HCEC 1CT (cell line): ENCODE data around the gene HPGDS.
"Not testable (repeated sequence)": the region's sequence is repeated elsewhere in the genome, so short reads cannot be mapped to it uniquely, and the experiment has no call there.

Experiments
- DNase-seq: peaks from one replicate; pipeline ENCODE4 v3.0.0-alpha.2; 2017

HPGDS gene

DNA sequence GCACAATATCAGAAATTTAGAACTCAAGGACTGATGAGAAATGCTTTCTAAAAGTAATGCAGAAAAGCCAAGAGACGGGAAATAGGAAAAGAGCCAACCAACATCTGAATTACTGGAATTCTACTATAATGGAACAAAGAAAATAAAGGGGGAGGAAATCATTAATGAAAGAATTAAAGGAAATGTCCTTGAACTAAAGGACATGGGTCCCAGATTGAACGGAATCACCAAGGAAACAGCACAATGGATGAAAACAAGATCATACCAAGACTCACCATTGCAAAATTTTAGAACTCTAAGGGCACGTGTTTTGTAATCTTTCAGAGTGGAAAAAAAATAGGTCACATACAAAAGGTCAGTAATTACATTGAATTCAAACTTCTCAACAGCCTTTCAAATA lies 35.9 kb downstream of the HPGDS start:
- DNase-seq: no peak

DNA sequence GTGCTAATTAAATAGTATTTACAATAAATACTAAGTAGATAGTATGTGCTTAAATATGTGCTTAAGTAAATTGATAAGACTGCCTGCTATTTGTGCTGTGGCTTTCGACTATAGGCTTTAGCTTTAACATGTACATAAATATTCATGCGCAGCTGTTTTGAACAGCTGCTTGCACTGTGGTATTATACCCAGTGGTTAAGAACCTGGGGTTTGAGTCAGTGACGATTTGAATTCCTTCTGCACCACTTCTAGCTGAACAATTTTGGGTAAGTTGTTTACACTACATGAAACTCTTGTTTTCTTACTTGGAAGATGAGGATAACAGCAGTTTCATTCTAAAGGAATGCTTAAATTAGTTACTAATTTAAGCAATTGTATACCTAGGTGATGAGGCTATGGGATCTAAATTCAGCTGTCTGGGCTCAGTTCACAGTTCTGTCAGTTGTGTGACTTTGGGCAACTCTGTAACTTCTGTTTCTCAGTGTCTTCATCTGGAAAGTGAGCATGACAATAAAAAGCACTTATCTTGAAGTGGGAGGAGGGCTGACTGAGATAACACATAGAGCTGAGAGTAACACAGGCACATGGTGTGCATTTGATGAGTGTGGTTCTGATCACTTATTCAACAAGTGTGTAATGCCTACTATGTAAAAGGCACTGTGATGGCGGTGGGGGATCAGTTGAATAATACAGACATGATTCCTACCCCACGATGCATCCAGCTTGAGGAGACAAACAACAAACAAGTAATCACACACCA lies 37.0 kb downstream of the HPGDS start:
- DNase-seq: peak; percentile 4

- DNase-seq: peak; percentile 3
Observed at GRCh38 chr4:94304365-94304971, 38.2 kb downstream of the HPGDS start.

- no peak for DNase-seq
Observed at GRCh38 chr4:94302191-94302590, 40.4 kb downstream of the HPGDS start.

DNA sequence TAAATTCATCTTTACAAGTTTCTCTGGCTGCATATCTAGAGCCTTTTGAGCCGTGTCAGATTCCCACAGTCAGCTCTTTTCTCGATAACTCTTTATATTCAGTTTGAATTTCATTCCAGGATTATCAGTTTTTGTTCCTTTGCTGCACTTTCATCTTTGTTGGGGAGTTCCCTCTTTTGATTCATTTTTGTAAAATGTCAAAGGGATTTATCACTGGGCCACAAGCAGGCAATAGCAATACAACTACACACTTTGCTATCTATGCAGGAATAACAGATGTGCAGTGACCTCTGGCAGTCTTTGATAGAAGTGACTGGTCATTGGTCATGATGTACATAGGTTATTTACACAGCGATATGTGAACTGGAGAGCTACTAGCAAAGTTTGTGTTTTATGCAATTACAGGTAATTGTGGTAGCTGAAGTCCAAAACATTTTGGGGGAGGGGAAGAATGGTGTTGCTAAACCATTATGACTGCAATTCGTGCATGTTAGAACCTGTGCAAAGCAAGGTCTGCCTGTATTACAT lies 43.8 kb downstream of the HPGDS start:
- DNase-seq: no peak

- DNase-seq: not testable (repeated sequence)
Observed at GRCh38 chr4:94295473-94295872, 47.2 kb downstream of the HPGDS start.

DNA sequence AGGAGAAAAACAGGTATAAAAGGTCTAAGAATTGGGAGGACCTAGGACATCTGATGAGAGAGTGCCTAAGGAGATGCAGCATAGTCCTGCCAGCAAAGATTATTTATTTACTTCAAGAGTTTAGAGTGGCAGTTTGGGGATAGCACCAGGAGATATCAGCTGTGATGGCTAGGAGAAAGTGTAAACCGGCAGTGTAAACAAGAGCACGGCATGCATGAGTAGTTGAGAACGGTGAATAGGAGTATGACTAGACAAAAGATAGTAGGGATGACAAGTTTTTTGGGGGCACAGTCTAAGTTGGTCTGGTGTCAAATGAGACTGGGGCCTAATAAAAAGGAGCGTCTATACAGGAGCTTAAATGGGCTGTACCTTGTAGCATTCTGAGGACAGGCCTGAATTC lies 48.7 kb downstream of the HPGDS start:
- not testable (repeated sequence) for DNase-seq

- no peak for DNase-seq
Observed at GRCh38 chr4:94290245-94290644, 52.4 kb downstream of the HPGDS start.

DNA sequence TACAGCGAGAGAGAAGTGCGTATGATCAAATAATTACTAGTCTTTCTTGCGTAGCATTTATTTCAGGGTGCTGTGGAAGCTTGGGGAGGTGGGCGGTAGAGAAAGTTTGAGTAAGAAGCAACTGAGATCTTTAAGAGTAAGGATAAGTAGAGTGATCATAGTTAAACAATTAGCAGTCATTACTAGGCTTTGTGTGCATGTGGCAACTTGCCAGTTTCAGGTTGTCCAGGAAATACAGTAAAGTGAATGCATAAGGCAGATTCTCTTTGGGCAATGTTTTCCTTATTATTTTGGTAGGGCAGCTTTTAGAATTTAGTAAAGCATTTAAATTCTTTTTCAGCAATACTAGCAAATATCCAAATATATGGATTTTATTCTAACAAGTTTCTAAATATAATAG lies 57.0 kb downstream of the HPGDS start:
- no peak for DNase-seq

- DNase-seq: no peak
Observed at GRCh38 chr4:94284889-94285288, 57.7 kb downstream of the HPGDS start.

DNA sequence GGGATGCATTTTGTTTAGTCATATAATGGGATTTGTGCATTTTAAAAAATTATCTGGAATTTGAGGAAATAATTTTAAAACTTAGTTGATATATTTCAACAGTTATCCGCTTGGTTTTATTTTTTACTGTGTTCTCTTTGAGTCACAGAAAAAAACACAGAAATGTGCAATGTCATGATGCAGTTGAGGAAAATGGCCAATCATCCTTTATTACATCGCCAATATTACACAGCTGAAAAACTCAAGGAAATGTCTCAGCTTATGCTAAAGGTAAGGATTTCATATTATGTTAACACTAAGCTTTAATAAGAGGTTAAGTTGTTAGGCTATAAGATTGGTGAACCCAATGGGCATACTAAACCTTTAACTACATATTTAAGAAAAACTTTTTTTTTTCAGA lies 63.9 kb downstream of the HPGDS start:
- DNase-seq: no peak

- no peak for DNase-seq
Observed at GRCh38 chr4:94277534-94277933, 65.1 kb downstream of the HPGDS start.

GRCh38 chr4:94276204-94276603 lies 66.4 kb downstream of the HPGDS start:
- DNase-seq: no peak

- DNase-seq: peak; percentile 43
Observed at GRCh38 chr4:94274912-94275311, 67.7 kb downstream of the HPGDS start.

- no peak for DNase-seq
Observed at GRCh38 chr4:94271248-94271647, 71.4 kb downstream of the HPGDS start.

- no peak for DNase-seq
Observed at GRCh38 chr4:94267037-94267436, 75.6 kb downstream of the HPGDS start.

DNA sequence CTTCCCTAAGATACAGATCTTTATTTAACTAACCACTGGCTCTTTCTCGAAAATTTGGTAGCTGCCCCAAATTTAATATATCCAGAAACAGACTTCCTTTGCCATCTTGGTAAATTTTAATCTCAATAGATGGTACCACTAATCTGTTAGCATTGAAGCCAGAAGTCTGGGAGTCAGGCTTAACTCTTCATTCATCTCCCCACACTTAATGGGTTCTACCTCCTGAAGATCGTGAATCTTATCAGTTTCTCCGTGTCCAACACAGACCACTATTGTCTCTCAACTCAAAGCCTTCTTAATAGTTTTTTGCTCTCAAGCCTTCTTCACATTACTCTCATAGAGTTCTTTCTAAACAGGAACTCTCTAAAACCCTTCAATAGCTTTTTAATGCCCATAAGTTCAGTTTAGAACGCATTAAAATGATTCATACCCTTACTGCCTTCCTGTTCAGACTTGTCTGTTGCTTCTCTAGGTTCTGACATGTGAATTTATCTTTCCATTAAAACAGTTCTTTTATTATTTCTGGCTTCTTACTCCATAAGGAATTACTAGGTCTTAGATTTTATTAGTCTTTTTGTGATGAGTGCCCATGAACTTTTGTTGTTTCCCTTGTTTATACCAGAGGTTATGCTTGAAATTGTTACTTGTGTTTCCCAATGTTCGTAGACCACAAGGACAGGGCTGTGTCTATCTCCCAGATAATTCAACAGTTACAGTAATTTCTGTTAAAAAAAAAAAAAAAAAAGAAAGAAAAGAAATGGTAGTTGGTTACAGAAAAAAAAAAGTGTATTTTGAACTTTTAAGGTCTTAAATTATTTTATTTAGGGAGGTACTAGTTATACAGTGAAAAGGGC lies 80.2 kb downstream of the HPGDS start:
- no peak for DNase-seq

DNA sequence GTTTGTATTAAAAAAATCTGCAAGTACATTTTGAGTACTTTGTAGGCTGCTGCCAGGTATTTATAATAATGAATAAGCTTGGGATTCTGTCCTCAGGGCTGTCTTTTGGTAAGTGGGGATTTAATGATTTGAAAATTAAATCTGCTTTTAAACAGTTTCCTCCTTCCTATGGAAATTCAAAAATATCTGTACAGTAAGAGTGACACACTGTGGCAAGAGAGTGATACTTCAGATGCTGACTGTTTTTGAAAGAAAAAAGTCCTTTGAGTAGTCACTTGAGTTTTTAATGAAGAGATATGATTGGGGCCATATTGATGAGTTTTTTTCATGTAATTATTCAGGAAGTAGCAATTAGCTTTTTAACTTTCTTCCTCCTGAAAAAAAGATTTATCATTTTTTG lies 85.8 kb downstream of the HPGDS start:
- no peak for DNase-seq

DNA sequence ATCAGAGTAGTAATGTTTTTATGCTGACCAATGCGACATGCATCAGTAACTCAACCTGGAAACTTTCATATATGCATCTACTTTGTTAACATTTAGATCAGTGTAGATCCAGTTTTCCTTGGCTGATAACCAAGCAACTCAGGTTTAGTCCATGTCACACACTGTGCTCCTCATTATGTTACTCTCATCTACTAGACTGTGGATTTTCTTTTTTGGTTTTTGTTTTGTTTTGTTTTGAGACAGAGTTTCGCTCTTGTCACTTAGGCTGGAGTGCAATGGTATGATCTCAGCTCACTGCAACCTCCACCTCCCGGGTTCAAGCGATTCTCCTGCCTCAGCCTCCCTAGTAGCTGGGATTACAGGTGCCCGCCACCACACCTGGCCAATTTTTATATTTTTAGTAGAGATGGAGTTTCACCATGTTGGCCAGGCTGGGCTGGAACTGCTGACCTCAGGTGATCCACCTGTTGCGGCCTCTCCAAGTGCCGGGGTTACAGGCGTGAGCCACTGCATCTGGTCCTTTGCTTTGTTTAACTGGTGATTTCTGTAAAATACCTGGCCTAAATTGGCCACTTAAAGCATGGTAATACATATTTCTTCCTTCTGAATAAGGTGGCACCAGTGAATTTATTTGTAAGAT lies 86.4 kb downstream of the HPGDS start:
- DNase-seq: no peak

DNA sequence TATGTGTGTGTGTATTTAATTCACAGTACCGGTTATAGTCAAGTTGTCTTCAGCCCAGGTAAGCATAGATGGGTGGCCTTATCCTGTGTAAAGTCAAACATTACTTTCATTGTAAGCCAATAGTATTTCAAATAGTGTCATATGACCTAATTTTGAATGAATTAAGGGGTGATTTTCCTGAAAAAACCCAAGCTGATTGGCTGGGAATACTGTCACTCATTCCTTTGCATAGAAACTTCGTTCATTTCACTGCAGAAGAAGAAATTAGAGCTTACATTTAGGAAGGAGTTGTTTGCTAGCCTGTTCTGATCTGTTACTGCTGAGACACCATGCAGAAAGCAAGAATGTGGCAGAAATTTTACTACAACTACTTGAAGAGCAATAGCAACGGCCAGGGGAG lies 89.6 kb downstream of the HPGDS start:
- DNase-seq: no peak

DNA sequence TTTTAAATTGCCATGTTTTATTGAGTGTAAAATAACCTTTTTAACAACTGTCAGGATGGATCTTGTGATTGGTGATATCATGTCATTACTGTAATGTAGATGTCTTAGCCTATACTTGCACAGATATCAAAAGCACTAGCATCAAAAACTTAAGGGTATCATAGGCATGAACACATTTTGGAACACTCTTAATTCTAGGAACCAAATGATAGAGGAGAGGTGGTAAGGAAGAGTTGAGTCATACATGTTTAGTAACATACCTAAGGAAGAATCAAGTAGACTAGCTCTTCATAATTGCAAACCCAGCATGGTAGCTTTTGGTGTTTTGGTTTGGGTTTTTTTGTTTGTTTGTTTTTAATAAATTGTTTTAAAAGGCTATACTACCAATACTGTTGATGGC lies 91.5 kb downstream of the HPGDS start:
- DNase-seq: no peak
